ENCODE measurements around the gene TXLNB.

DNA sequence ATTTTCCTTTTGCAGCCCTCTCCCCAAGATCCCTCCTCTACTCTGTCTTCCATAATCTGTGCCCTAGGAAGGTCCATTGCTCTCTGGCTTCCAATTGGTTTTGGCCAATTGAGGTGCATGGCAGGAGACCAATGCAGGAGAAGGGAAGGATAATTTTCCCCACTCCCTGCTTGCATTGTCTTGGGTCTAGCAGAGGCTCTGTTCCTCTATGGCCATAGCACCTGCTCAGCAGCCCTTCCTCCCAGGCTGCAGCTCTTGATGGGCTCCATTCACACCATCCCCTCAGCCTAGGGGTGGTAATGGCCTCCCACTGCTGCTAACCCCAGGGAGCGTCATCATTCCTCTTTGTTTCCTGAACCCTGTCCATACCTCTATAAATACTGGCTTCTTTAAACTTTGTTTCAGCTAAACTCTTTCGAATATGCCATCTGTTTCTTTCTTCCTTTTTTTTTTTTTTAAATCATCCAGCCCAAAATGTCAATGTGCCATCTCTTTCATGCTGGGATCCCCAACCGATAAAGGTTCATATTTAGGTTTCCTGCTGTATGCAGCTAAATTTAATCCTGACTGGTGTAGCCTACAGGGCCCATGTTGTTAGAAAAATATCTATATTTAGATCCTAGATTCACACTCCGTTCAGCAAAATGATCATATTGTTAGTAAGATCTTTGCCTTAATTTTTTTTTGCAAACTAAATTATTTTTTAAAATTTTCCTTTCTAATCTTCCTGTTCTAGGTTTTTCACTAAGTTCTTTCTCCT, 93.1 kb downstream of the TXLNB start:
- TF ChIP-seq, protein P1, sequence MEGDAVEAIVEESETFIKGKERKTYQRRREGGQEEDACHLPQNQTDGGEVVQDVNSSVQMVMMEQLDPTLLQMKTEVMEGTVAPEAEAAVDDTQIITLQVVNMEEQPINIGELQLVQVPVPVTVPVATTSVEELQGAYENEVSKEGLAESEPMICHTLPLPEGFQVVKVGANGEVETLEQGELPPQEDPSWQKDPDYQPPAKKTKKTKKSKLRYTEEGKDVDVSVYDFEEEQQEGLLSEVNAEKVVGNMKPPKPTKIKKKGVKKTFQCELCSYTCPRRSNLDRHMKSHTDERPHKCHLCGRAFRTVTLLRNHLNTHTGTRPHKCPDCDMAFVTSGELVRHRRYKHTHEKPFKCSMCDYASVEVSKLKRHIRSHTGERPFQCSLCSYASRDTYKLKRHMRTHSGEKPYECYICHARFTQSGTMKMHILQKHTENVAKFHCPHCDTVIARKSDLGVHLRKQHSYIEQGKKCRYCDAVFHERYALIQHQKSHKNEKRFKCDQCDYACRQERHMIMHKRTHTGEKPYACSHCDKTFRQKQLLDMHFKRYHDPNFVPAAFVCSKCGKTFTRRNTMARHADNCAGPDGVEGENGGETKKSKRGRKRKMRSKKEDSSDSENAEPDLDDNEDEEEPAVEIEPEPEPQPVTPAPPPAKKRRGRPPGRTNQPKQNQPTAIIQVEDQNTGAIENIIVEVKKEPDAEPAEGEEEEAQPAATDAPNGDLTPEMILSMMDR (IDR thresholded peaks at IDR 0.05; ENCODE audit: poor library complexity), result no peak
- TF ChIP-seq EZH2 (IDR thresholded peaks at IDR 0.05; ENCODE audit: borderline replicate concordance), result no peak

Data from hepatocyte (in vitro differentiated cells).